ENCODE results near the gene LRRC8B. TPM values are rescaled to one million over a fixed set of nuclear protein-coding genes. Genes with fewer than 3 reads are reported as not detected.

LRRC8B gene
- total and polyA plus RNA-seq, 2 of the 13 experiments (the other 11 are each of a cell fraction or from before 2014, with no cell fraction given), result 4.9 to 7.6 TPM

DNA sequence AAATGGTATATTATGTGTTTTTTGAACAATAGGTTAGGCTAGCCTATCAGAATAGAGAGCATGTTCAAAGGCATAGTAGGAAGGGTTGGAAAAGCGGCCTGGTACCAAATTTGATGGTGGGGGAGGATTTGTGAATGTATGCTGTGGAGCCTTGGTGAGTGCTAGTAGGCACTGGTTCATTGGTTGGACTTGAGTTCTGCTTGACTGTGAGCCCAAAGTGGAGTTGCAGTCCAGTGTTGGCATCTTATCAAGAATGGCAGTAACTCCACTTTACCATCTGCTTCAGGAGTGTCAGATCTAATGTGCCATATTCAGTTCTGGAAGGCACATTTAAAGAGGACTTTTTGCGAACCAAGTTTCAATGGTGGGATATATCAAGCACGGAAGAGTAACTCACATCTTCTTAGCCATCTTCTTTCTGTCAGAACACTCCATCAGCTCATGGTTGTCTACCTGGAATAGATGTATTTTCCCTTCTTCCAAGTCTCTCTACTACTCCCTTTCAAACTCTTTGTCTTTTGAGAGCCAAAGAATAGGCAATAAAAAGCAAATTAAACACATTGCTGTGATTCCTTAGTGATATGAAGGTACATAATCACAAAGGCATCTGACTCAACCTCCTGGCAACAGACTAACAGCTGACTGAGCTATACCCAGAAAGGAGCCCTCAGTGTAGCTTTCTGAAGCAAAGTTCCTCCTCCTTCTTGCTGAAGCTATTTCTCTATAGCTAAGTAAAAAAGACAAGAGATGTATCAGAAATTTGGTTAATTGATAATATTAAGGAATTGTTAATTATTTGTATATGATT, 21.7 kb downstream of the LRRC8B start:
- TF ChIP-seq ZNF691 (CRISPR knock-in tag; IDR thresholded peaks at IDR 0.05; ENCODE audit: borderline replicate concordance, low read depth), result no peak
- TF ChIP-seq ZNF672 (CRISPR knock-in tag; IDR thresholded peaks at IDR 0.05), result no peak
- TF ChIP-seq ZNF383 (CRISPR knock-in tag; IDR thresholded peaks at IDR 0.05; ENCODE audit: borderline replicate concordance), result no peak
- no peak for TF ChIP-seq ZKSCAN1 (IDR thresholded peaks at IDR 0.05; ENCODE audit: low read length)
- no peak for TF ChIP-seq TCF7 (IDR thresholded peaks at IDR 0.05; ENCODE audit: low read depth)
- TF ChIP-seq ZNF282 (IDR thresholded peaks at IDR 0.05; ENCODE audit: partially characterized antibody), result no peak
- no peak for TF ChIP-seq TP53 (CRISPR knock-in tag; conservative IDR thresholded peaks at IDR 0.05)
- TF ChIP-seq, protein P1, sequence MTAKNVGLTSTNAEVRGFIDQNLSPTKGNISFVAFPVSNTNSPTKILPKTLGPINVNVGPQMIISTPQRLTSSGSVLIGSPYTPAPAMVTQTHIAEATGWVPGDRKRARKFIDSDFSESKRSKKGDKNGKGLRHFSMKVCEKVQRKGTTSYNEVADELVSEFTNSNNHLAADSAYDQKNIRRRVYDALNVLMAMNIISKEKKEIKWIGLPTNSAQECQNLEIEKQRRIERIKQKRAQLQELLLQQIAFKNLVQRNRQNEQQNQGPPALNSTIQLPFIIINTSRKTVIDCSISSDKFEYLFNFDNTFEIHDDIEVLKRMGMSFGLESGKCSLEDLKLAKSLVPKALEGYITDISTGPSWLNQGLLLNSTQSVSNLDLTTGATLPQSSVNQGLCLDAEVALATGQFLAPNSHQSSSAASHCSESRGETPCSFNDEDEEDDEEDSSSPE (CRISPR knock-in tag; IDR thresholded peaks at IDR 0.05), result no peak
- no peak for TF ChIP-seq HCFC1 (IDR thresholded peaks at IDR 0.05; ENCODE audit: low read depth, low read length)
- TF ChIP-seq, protein P2, sequence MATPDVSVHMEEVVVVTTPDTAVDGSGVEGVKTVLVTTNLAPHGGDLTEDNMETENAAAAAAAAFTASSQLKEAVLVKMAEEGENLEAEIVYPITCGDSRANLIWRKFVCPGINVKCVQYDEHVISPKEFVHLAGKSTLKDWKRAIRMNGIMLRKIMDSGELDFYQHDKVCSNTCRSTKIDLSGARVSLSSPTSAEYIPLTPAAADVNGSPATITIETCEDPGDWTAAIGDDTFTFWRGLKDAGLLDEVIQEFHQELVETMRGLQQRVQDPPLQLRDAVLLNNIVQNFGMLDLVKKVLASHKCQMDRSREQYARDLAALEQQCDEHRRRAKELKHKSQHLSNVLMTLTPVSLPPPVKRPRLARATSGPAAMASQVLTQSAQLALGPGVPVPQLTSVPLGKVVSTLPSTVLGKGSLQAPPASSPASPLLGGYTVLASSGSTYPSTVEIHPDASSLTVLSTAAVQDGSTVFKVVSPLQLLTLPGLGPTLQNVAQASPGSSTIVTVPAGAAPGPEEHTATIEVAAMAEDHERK (CRISPR knock-in tag; IDR thresholded peaks at IDR 0.05; ENCODE audit: low read depth), result no peak
- no peak for TF ChIP-seq SMARCE1 (IDR thresholded peaks at IDR 0.05; ENCODE audit: borderline replicate concordance)
- TF ChIP-seq ZNF674 (CRISPR knock-in tag; IDR thresholded peaks at IDR 0.05; ENCODE audit: low read depth), result no peak
- no peak for TF ChIP-seq RFX3 (CRISPR knock-in tag; IDR thresholded peaks at IDR 0.05)
- TF ChIP-seq KMT2B (CRISPR knock-in tag; IDR thresholded peaks at IDR 0.05), result no peak
- no peak for TF ChIP-seq ZSCAN20 (CRISPR knock-in tag; IDR thresholded peaks at IDR 0.05; ENCODE audit: borderline replicate concordance)
- no peak for TF ChIP-seq MAF1 (CRISPR knock-in tag; IDR thresholded peaks at IDR 0.05; ENCODE audit: borderline replicate concordance)
- TF ChIP-seq SOX13 (IDR thresholded peaks at IDR 0.05), result no peak
- no peak for TF ChIP-seq SOX13 (CRISPR knock-in tag; conservative IDR thresholded peaks at IDR 0.05 in 1 of 2, IDR thresholded peaks at IDR 0.05 in 1 of 2)
- no peak for TF ChIP-seq E2F2 (CRISPR knock-in tag; IDR thresholded peaks at IDR 0.05; ENCODE audit: borderline replicate concordance)
- Histone ChIP-seq H2AFZ (ENCODE audit: low read length) (no peak overlapping the region), H3K9ac (ENCODE audit: insufficient read depth, low read depth, low read length) (no peak overlapping the region), H4K20me1 (ENCODE audit: insufficient read depth, low read length) (no peaks in the 10 kb centered on the region), H3K4me3 (replicated peaks in 1 of 3; ENCODE audit: insufficient read depth in 1 of 3, low read depth in 2 of 3, low read length in 3 of 3) (no peak overlapping the region), H3K4me1 (ENCODE audit: insufficient read depth, low read length) (no peaks in the 10 kb centered on the region), H3K27ac (ENCODE audit: extremely low read length, insufficient read depth, low read length) (no peak overlapping the region), H3K79me2 (ENCODE audit: insufficient read depth, low read length) (peaks cover 8% of the 10 kb centered on the region), H3K27me3 (ENCODE audit: control insufficient read depth in 1 of 2, insufficient read depth in 2 of 2, low read length in 2 of 2) (no peaks in the 10 kb centered on the region), H3K9me3 (ENCODE audit: low read length) (no peaks in the 10 kb centered on the region), H3K4me2 (ENCODE audit: low read depth, low read length) (no peak overlapping the region), H3K36me3 (replicated peaks in 1 of 2; ENCODE audit: control insufficient read depth in 1 of 2, insufficient read depth in 2 of 2, low read length in 2 of 2) (no peaks in the 10 kb centered on the region; a peak in 1 of 5 replicates)
- no peak for FAIRE-seq
- WGBS (ENCODE audit: low lambda C conversion rate), result 98% methylated on average over 3 of the region's 3 CpGs
- DNase-seq (ENCODE audit: low spot score), result no peak
- ChIA-PET CTCF (ENCODE audit: low intra/inter-chr PET ratio, low total read pairs) (no interaction called here), POLR2A (no interaction called here)
- ATAC-seq, result no peak
- intact Hi-C loops (cut with micrococcal nuclease; ENCODE audit: unreplicated experiment) (no loop called here), in situ Hi-C loops (cut with HindIII; ENCODE audit: extremely low pct_ligation_motif_present, low pct_unique_long_range_greater_than_20kb) (no loop called here)
- BruUV-seq (replicated peaks), result no TSS peak
